Measurements from ENCODE around the gene FBXO36. TPM values are rescaled to one million over a fixed set of nuclear protein-coding genes. Genes with fewer than 3 reads are reported as not detected.

The FBXO36 gene
- total RNA-seq, 4 donors from 2014 or later: 0.79 to 2.7 (median 1.3) TPM

GRCh38 chr2:229901819-229902218 lies 20.5 kb upstream of the FBXO36 start:
- Histone ChIP-seq H3K4me1 (peaks cover 0 to 21% (median 0%) of the 10 kb centered on the region in 3 donors), H3K27me3 (no peaks in the 10 kb centered on the region), H3K4me3 (no peak overlapping the region), H3K36me3 (peaks cover 0 to 57% (median 0%) of the 10 kb centered on the region in 3 donors), H3K27ac (no peak overlapping the region), H3K9me3 (no peaks in the 10 kb centered on the region)
- TF ChIP-seq CTCF (IDR thresholded peaks at IDR 0.05) (no peak), POLR2A (IDR thresholded peaks at IDR 0.05) (no peak)
- intact Hi-C loops (cut with DNase I): no loop called here
- no peak for DNase-seq
- 31 to 51% methylated on average over 3 of the region's 3 CpGs for WGBS, 2 donors

- Histone ChIP-seq H3K27me3 (no peaks in the 10 kb centered on the region), H3K36me3 (peaks cover 0 to 69% (median 0%) of the 10 kb centered on the region in 3 donors), H3K4me3 (no peak overlapping the region), H3K4me1 (peaks cover 0 to 21% (median 0%) of the 10 kb centered on the region in 3 donors), H3K9me3 (no peaks in the 10 kb centered on the region), H3K27ac (no peak overlapping the region)
- no peak for TF ChIP-seq POLR2A (IDR thresholded peaks at IDR 0.05)
- no peak for TF ChIP-seq CTCF (IDR thresholded peaks at IDR 0.05)
- no peak for DNase-seq
- WGBS, 2 donors: 58 to 65% methylated on average over 2 to 3 of the region's 3 CpGs
- intact Hi-C loops (cut with DNase I): no loop called here
These were observed 19.3 kb upstream of the FBXO36 start for GRCh38 chr2:229903037-229903436.

GRCh38 chr2:229905601-229906000 lies 16.7 kb upstream of the FBXO36 start:
- H3K4me3 ChIP-seq: no peak overlapping the region
- DNase-seq: no peak
- TF ChIP-seq CTCF (IDR thresholded peaks at IDR 0.05): no peak
- TF ChIP-seq POLR2A (IDR thresholded peaks at IDR 0.05): no peak
- peaks cover 0 to 70% (median 0%) of the 10 kb centered on the region in 3 donors for H3K36me3 ChIP-seq
- no peaks in the 10 kb centered on the region for H3K9me3 ChIP-seq
- WGBS, 2 donors: 79 to 85% methylated on average over 2 of the region's 2 CpGs
- no peak overlapping the region for H3K27ac ChIP-seq
- H3K27me3 ChIP-seq: no peaks in the 10 kb centered on the region
- peaks cover 0 to 31% (median 0%) of the 10 kb centered on the region in 3 donors for H3K4me1 ChIP-seq
- intact Hi-C loops (cut with DNase I): no loop called here

GRCh38 chr2:229909090-229909489 lies 13.2 kb upstream of the FBXO36 start:
- H3K27ac ChIP-seq: no peak overlapping the region
- no peak overlapping the region for H3K4me3 ChIP-seq
- intact Hi-C loops (cut with DNase I): no loop called here
- WGBS, 2 donors: 44 to 76% methylated on average over 2 of the region's 2 CpGs
- peaks cover 0 to 49% (median 0%) of the 10 kb centered on the region in 3 donors for H3K4me1 ChIP-seq
- no peak for TF ChIP-seq POLR2A (IDR thresholded peaks at IDR 0.05)
- no peak for TF ChIP-seq CTCF (IDR thresholded peaks at IDR 0.05)
- no peaks in the 10 kb centered on the region for H3K9me3 ChIP-seq
- DNase-seq: no peak
- peaks cover 0 to 56% (median 0%) of the 10 kb centered on the region in 3 donors for H3K36me3 ChIP-seq
- no peaks in the 10 kb centered on the region for H3K27me3 ChIP-seq

- WGBS, 2 donors: 78 to 79% methylated on average over 1 of the region's 1 CpG
- intact Hi-C loops (cut with DNase I): no loop called here
- Histone ChIP-seq H3K9me3 (no peaks in the 10 kb centered on the region), H3K36me3 (peaks cover 0 to 45% (median 0%) of the 10 kb centered on the region in 3 donors), H3K4me3 (no peak overlapping the region), H3K27ac (no peak overlapping the region), H3K4me1 (peaks cover 0 to 59% (median 0%) of the 10 kb centered on the region in 3 donors), H3K27me3 (no peaks in the 10 kb centered on the region)
- TF ChIP-seq CTCF (IDR thresholded peaks at IDR 0.05): no peak
- no peak for TF ChIP-seq POLR2A (IDR thresholded peaks at IDR 0.05)
- DNase-seq: no peak
These were observed 12.0 kb upstream of the FBXO36 start for GRCh38 chr2:229910147-229910831.

Measured in esophagus squamous epithelium (tissue), 5 donors.